Lung (tissue), 12 donors: Measurements from ENCODE around the gene GATAD2A. TPM values are rescaled to one million over a fixed set of nuclear protein-coding genes. Genes with fewer than 3 reads are reported as not detected.
"Not testable (repeated sequence)": the region's sequence is repeated elsewhere in the genome, so short reads cannot be mapped to it uniquely, and the experiment has no call there.

Experiments used
- ATAC-seq: fragments of 200-7000 bp; cut with Tn5 transposase; one replicate; pipeline ENCODE4 v1.9.1; 2020; ENCODE audit warnings: moderate number of reproducible peaks; ENCODE audit not compliant: insufficient read depth, low FRiP score
- DNase-seq, 3 donors: peaks; one replicate each; pipeline ENCODE4 v3.0.0-alpha.2; 2013 to 2017
- H3K27ac ChIP-seq, 2 donors: one replicate each; pipeline ENCODE4 v1.5.1; 2013; ENCODE audit warnings: mild to moderate bottlenecking in 2 of 2, moderate library complexity in 2 of 2, control low read depth in 1 of 2, inconsistent platforms in 1 of 2, low read depth in 1 of 2, low read length in 1 of 2
- H3K27me3 ChIP-seq, 3 donors: one replicate each; pipeline ENCODE4 v1.5.1; 2013; ENCODE audit warnings: low read length in 2 of 3; ENCODE audit not compliant: control insufficient read depth in 3 of 3, insufficient read depth in 3 of 3
- H3K36me3 ChIP-seq, 4 donors: one replicate each; pipeline ENCODE4 v1.5.1; 2013; ENCODE audit warnings: low read length in 4 of 4, mild to moderate bottlenecking in 1 of 4, moderate library complexity in 1 of 4; ENCODE audit not compliant: control insufficient read depth in 4 of 4, insufficient read depth in 4 of 4
- H3K4me1 ChIP-seq, 5 donors: one replicate each; pipeline ENCODE4 v1.5.1; 2013; ENCODE audit warnings: low read length in 5 of 5, mild to moderate bottlenecking in 2 of 5, moderate library complexity in 1 of 5; ENCODE audit not compliant: control insufficient read depth in 5 of 5, insufficient read depth in 5 of 5
- H3K4me3 ChIP-seq: one replicate; pipeline ENCODE4 v1.5.1; 2013; ENCODE audit warnings: mild to moderate bottlenecking, control low read depth, moderate library complexity
- H3K9ac ChIP-seq, 2 donors: one replicate each; pipeline ENCODE4 v1.5.1; 2013; ENCODE audit warnings: low read length in 2 of 2, control low read depth in 1 of 2; ENCODE audit not compliant: insufficient read depth in 1 of 2
- H3K9me3 ChIP-seq, 4 donors: one replicate each; pipeline ENCODE4 v1.5.1; 2013; ENCODE audit warnings: low read length in 3 of 4, mild to moderate bottlenecking in 1 of 4, moderate library complexity in 1 of 4; ENCODE audit not compliant: control insufficient read depth in 4 of 4, insufficient read depth in 3 of 4
- CTCF ChIP-seq: IDR thresholded peaks from 2 replicates; pipeline ENCODE4 v1.5.1; 2012; ENCODE audit warnings: mild to moderate bottlenecking; ENCODE audit errors: control extremely low read depth, extremely low read depth
- WGBS, 2 donors: extraction: QIAGEN DNeasy Blood & Tissue Kit; methylation state at CpG; one replicate each; pipeline ENCODE4 v1.1.7; 2013; 5-methylcytosine and 5-hydroxymethylcytosine counted together
- polyA plus RNA-seq, 2 donors: library from polyadenylated mRNA; stranded (reverse); fragments of 200-250 nt; gene quantifications; one replicate each; pipeline ENCODE4 v1.2.1, GENCODE V29; 2013
- total RNA-seq, 2 donors: library from RNA; depleted of rRNA in 1 of 2; stranded (reverse); fragments of >200 nt in 1 of 2; gene quantifications; one replicate each; pipeline ENCODE4 v1.2.1, GENCODE V29; 2014 to 2021
- donor health status: control.
- donor health status: control.
- donor health status: Bipolar disorder and iron deficiency.
- donor health status: healthy.
- donor health status: DM: yes; HTN: yes; CAD: no.

Gene GATAD2A
- total and polyA plus RNA-seq, 4 donors = 30.6 to 93.7 (median 37.4) TPM

GRCh38 chr19:19468424-19469050 lies 63.1 kb downstream of the GATAD2A start:
- H3K36me3 ChIP-seq = peaks cover 5 to 34% (median 18%) of the 10 kb centered on the region in 4 donors
- ATAC-seq = no peak
- WGBS, 2 donors = 97 to 99% methylated on average over 2 of the region's 2 CpGs

GRCh38 chr19:19470579-19470978 lies 65.1 kb downstream of the GATAD2A start:
- peaks cover 5 to 32% (median 18%) of the 10 kb centered on the region in 4 donors for H3K36me3 ChIP-seq
- ATAC-seq (no peak), DNase-seq (no peak)
- no peak overlapping the region for H3K27ac ChIP-seq
- H3K4me1 ChIP-seq = peaks cover 0 to 7% (median 0%) of the 10 kb centered on the region in 5 donors
- 38 to 76% methylated on average over 3 of the region's 3 CpGs for WGBS, 2 donors
- peaks cover 0 to 21% (median 5%) of the 10 kb centered on the region in 4 donors for H3K9me3 ChIP-seq
- TF ChIP-seq CTCF = no peak
- no peaks in the 10 kb centered on the region for H3K27me3 ChIP-seq
- H3K9ac ChIP-seq = no peak overlapping the region
- H3K4me3 ChIP-seq = no peak overlapping the region

More at GRCh38 chr19:19468424-19469050, 63.1 kb downstream of the GATAD2A start:
- peaks cover 3 to 16% (median 12%) of the 10 kb centered on the region in 5 donors for H3K4me1 ChIP-seq
- H3K9me3 ChIP-seq = peaks cover 0 to 21% (median 6%) of the 10 kb centered on the region in 4 donors
- DNase-seq = peak in 1 of 3 donors; percentile 35
- H3K9ac ChIP-seq = no peak overlapping the region
- TF ChIP-seq CTCF = no peak
- no peak overlapping the region for H3K4me3 ChIP-seq
- H3K27me3 ChIP-seq = no peaks in the 10 kb centered on the region
- H3K27ac ChIP-seq = no peak overlapping the region

GRCh38 chr19:19471682-19472081 lies 66.2 kb downstream of the GATAD2A start:
- Histone ChIP-seq H3K36me3 (peaks cover 0 to 21% (median 10%) of the 10 kb centered on the region in 4 donors), H3K27me3 (no peaks in the 10 kb centered on the region), H3K27ac (no peak overlapping the region), H3K9ac (no peak overlapping the region), H3K4me3 (no peak overlapping the region), H3K9me3 (peaks cover 0 to 20% (median 5%) of the 10 kb centered on the region in 4 donors), H3K4me1 (peaks cover 0 to 7% (median 0%) of the 10 kb centered on the region in 5 donors)
- no peak for TF ChIP-seq CTCF
- 89 to 93% methylated on average over 6 of the region's 6 CpGs for WGBS, 2 donors
- ATAC-seq (no peak), DNase-seq (no peak)

GRCh38 chr19:19472106-19472505 lies 66.6 kb downstream of the GATAD2A start:
- not testable (repeated sequence) for H3K9ac ChIP-seq, ATAC-seq, H3K4me3 ChIP-seq, H3K27me3 ChIP-seq, DNase-seq, H3K27ac ChIP-seq, H3K4me1 ChIP-seq
- peaks cover 0 to 18% (median 5%) of the 10 kb centered on the region in 4 donors for H3K9me3 ChIP-seq
- WGBS, 2 donors = 51 to 68% methylated on average over 5 of the region's 5 CpGs
- H3K36me3 ChIP-seq = peaks cover 0 to 19% (median 9%) of the 10 kb centered on the region in 4 donors
